Measurements from ENCODE around the gene PLXNA4. TPM values are rescaled to one million over a fixed set of nuclear protein-coding genes. Genes with fewer than 3 reads are reported as not detected.

Gene PLXNA4
- total and polyA plus RNA-seq, 9 of the 15 experiments (the other 6 are each of a cell fraction or from before 2014, with no cell fraction given), result under 0.01 to 0.09 TPM; not detected in 7

GRCh38 chr7:132377703-132378584 is 198.3 kb downstream of the PLXNA4 start (continued):
- TF ChIP-seq TFAM (CRISPR knock-in tag; conservative IDR thresholded peaks at IDR 0.05) (no peak), CREB1 (IDR thresholded peaks at IDR 0.05) (no peak), CREB1 (CRISPR knock-in tag; IDR thresholded peaks at IDR 0.05) (no peak), POLR2G (IDR thresholded peaks at IDR 0.05; ENCODE audit: low read depth, low read length) (no peak), FOXM1 (IDR thresholded peaks at IDR 0.05; ENCODE audit: low read depth) (no peak), FOXM1 (CRISPR knock-in tag; IDR thresholded peaks at IDR 0.05; ENCODE audit: low read depth) (no peak)

- H3K4me2 ChIP-seq (ENCODE audit: insufficient read depth, low read length), result no peak overlapping the region
- no peak for ATAC-seq
- H2AFZ ChIP-seq (ENCODE audit: low read depth, low read length), result no peak overlapping the region
- no peaks in the 10 kb centered on the region for H3K9me3 ChIP-seq (replicated peaks; ENCODE audit: control insufficient read depth, insufficient read depth, low read depth, low read length)
- DNase-seq (ENCODE audit: extremely low read depth in 1 of 4, low spot score in 3 of 4), result no peak
- WGBS (ENCODE audit: insufficient coverage, low coverage, missing lambda C conversion rate), result 0% methylated on average over 2 of the region's 2 CpGs
- TF ChIP-seq JUN (IDR thresholded peaks at IDR 0.05; ENCODE audit: borderline replicate concordance, low read depth, low read length) (no peak), JUN (CRISPR knock-in tag; IDR thresholded peaks at IDR 0.05; ENCODE audit: borderline replicate concordance) (no peak), MAFK (IDR thresholded peaks at IDR 0.05; ENCODE audit: low read length) (no peak), KHSRP (IDR thresholded peaks at IDR 0.05) (no peak), E2F1 (CRISPR knock-in tag; IDR thresholded peaks at IDR 0.05) (no peak), ETV1 (tag; conservative IDR thresholded peaks at IDR 0.05; ENCODE audit: low read depth) (no peak), SIX5 (IDR thresholded peaks at IDR 0.05; ENCODE audit: borderline replicate concordance in 1 of 2, insufficient read depth in 1 of 2, low read depth in 1 of 2, low read length in 2 of 2) (no peak), NCOA1 (IDR thresholded peaks at IDR 0.05; ENCODE audit: low read depth) (no peak), SETDB1 (IDR thresholded peaks at IDR 0.05; ENCODE audit: low read length) (no peak), TCF15 (CRISPR knock-in tag; IDR thresholded peaks at IDR 0.05) (no peak), ZNF316 (IDR thresholded peaks at IDR 0.05) (no peak)
- H3K27ac ChIP-seq (ENCODE audit: extremely low read depth, low read depth, low read length), result no peak overlapping the region
- intact Hi-C loops (cut with micrococcal nuclease) (no loop called here), in situ Hi-C loops (cut with MboI) (no loop called here)
- H3K36me3 ChIP-seq (ENCODE audit: control insufficient read depth, insufficient read depth, low read length), result no peaks in the 10 kb centered on the region
- H3K9ac ChIP-seq (ENCODE audit: insufficient read depth in 1 of 2, low read depth in 2 of 2, low read length in 2 of 2), result no peak overlapping the region
- BruUV-seq (replicated peaks), result no TSS peak
- no peak for FAIRE-seq
- H4K20me1 ChIP-seq (replicated peaks; ENCODE audit: control insufficient read depth, insufficient read depth, low read length), result no peaks in the 10 kb centered on the region
- no peak overlapping the region for H3K4me3 ChIP-seq
- no peaks in the 10 kb centered on the region for H3K79me2 ChIP-seq (ENCODE audit: control insufficient read depth, insufficient read depth, low read length)
- H3K27me3 ChIP-seq (ENCODE audit: control insufficient read depth in 2 of 2, insufficient read depth in 2 of 2, low read length in 2 of 2), result no peaks in the 10 kb centered on the region
- no peaks in the 10 kb centered on the region for H3K4me1 ChIP-seq (replicated peaks in 1 of 2; ENCODE audit: control insufficient read depth in 2 of 2, insufficient read depth in 2 of 2, low read length in 2 of 2)
- CTCF ChIA-PET (ENCODE audit: low intra/inter-chr PET ratio), result no interaction called here
- POLR2A ChIA-PET, result no interaction called here
- H3K9me1 ChIP-seq (ENCODE audit: control insufficient read depth, insufficient read depth, low read length), result no peaks in the 10 kb centered on the region
These were observed 199.3 kb downstream of the PLXNA4 start for GRCh38 chr7:132377015-132377414.
